ENCODE data around the gene GABRB2. TPM values are rescaled to one million over a fixed set of nuclear protein-coding genes. Genes with fewer than 3 reads are reported as not detected.
A peak's percentile ranks its signal among the peaks of the same experiment; 100 is the strongest.

Gene GABRB2
- total RNA-seq (10 to 100 TPM in 5 of 9 donors, 1 to 10 TPM in 3, under 1 TPM in 1; 0.33 to 18.1 (median 11.0) TPM), polyA plus RNA-seq (1 to 10 TPM in 2 of 3 donors, under 1 TPM in 1; 0.88 to 2.1 (median 1.0) TPM)
- long read RNA-seq, donor 1, result 0 reads
- long read RNA-seq, donor 2, result 0 reads
- long read RNA-seq, donor 3, result 0 reads
- long read RNA-seq, donor 4, partial matches to known transcripts, result 1 of 1 reads
- long read RNA-seq, donor 4, other reads (novel, unspliced or antisense), result 0 of 1 reads
- long read RNA-seq, donor 5, partial matches to known transcripts, result 1 of 3 reads
- long read RNA-seq, donor 5, other reads (novel, unspliced or antisense), result 2 of 3 reads
- long read RNA-seq, donor 6, partial matches to known transcripts, result 1 of 1 reads
- long read RNA-seq, donor 6, other reads (novel, unspliced or antisense), result 0 of 1 reads
- long read RNA-seq, donor 7, result 0 reads
- long read RNA-seq, donor 8, result 0 reads
- long read RNA-seq, donor 9, result 0 reads
- long read RNA-seq, donor 10, result 0 reads

DNA sequence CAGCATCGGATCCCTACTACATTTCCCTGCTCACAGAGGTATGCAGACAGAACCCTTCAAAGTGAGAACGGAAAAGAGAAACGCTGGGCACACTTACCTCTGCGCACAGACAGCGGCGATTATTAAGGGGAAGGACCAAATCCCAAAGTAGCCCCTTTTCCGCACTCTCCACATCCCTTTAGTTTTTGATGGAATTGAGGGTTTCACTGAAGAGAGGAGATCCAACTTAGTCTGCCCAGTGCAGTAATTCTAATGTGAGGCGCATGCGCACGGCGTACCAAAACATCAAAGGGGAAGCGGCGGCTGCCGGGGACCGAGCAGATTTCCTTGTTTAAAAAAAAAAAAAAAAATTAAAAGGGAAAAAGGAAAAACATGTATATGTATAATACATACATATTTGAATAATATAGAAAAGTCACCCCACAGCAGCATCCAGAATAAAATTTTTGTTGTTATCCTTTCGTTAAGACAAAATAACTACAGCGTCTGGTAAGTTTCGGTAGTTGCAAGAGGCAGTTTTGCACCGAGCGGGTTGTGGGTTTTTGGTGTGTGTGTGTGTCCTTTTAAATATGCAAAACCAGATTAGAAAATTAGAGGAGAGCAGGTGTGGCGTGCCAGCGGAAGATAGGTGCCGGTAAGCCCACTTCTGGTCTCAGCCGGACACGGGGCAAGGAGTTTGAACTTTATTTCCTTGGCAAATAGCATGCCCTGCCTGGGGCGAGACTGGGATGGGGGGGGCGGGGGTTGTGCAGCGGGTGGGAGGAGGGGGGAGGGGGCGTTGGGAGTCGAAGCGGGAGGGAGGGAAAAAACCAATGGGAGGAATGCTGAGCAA is at the start of gene GABRB2:
Gene GABRB2, minus strand, starts transcription at position 256 of the 832 bp plus-strand sequence. Its CDS starts 82 bp downstream, at position 174.
- Histone ChIP-seq H3K27ac (peak within 1 kb of the TSS in 2 of 5 donors; percentile 50 to 52), H3K4me1 (replicated peaks in 1 of 2) (peaks cover 5 to 16% of the 10 kb centered on the region in 2 donors), H3K4me3 (peak within 1 kb of the TSS in 3 of 4 donors; percentile 52 to 82 (median 55)), H3K9me3 (replicated peaks in 1 of 3) (no peaks in the 10 kb centered on the region), H3K36me3 (replicated peaks in 1 of 2) (no peaks in the 10 kb centered on the region), H3K27me3 (no peaks in the 10 kb centered on the region)
- TF ChIP-seq, protein P1, sequence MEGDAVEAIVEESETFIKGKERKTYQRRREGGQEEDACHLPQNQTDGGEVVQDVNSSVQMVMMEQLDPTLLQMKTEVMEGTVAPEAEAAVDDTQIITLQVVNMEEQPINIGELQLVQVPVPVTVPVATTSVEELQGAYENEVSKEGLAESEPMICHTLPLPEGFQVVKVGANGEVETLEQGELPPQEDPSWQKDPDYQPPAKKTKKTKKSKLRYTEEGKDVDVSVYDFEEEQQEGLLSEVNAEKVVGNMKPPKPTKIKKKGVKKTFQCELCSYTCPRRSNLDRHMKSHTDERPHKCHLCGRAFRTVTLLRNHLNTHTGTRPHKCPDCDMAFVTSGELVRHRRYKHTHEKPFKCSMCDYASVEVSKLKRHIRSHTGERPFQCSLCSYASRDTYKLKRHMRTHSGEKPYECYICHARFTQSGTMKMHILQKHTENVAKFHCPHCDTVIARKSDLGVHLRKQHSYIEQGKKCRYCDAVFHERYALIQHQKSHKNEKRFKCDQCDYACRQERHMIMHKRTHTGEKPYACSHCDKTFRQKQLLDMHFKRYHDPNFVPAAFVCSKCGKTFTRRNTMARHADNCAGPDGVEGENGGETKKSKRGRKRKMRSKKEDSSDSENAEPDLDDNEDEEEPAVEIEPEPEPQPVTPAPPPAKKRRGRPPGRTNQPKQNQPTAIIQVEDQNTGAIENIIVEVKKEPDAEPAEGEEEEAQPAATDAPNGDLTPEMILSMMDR (IDR thresholded peaks at IDR 0.05), result no peak
- no peak for TF ChIP-seq POLR2A (IDR thresholded peaks at IDR 0.05)
- WGBS, 4 donors, result 1% methylated on average over 30 to 31 of the region's 31 CpGs
- intact Hi-C loops (cut with DNase I), result no loop called here
- peak; percentile 61 to 84 (median 78) for DNase-seq

DNA sequence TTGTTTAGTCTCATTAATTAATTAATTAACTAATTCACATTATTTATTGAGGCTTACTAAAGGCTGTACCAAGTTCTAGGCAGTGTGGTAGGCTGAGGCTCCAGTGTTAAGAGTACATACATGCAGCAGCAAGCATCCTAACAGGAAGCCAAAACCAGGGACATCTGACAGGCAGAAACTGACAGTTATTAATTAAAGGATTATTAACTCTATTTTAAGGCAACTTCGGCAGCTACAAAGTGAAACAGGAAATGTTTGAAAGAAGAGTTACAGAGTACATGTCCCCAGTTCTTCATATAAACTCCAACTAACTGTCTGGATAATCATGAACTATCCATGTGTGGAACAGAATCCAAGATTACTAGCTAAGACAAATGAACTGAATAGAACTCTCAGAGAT is 39.3 kb upstream of the GABRB2 start:
- Histone ChIP-seq H3K9me3 (replicated peaks in 1 of 3) (no peaks in the 10 kb centered on the region), H3K27me3 (no peaks in the 10 kb centered on the region), H3K4me1 (replicated peaks in 1 of 2) (no peaks in the 10 kb centered on the region), H3K27ac (no peak overlapping the region), H3K36me3 (replicated peaks in 1 of 2) (no peaks in the 10 kb centered on the region), H3K4me3 (no peak overlapping the region)
- DNase-seq, result no peak
- TF ChIP-seq POLR2A (IDR thresholded peaks at IDR 0.05), result no peak
- intact Hi-C loops (cut with DNase I), result no loop called here
- WGBS, 4 donors, result 13 to 32% (median 21%) methylated on average over 1 of the region's 1 CpG

DNA sequence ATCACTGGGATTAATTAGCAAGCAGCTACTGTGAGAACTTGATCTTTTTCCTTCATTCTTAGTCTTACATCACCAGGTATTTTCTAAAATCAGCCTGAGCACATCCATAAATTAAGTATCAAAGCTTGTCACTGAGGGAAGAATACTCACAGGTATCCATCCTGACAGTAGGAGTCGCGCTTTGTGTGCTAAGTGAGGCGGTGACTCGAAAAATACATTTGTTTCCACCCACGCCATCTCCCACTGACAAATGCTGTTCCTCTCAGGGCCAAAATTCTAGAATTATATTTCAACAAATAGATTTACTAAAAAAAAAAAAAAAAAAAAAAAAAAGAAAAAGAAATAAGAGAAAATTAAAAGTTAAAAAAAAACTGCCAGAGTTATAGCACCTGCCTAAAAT is 34.1 kb upstream of the GABRB2 start:
- Histone ChIP-seq H3K4me3 (no peak overlapping the region), H3K36me3 (replicated peaks in 1 of 2) (no peaks in the 10 kb centered on the region), H3K27me3 (no peaks in the 10 kb centered on the region), H3K27ac (no peak overlapping the region), H3K4me1 (replicated peaks in 1 of 2) (no peaks in the 10 kb centered on the region), H3K9me3 (replicated peaks in 1 of 3) (no peaks in the 10 kb centered on the region)
- TF ChIP-seq, protein P1 (IDR thresholded peaks at IDR 0.05), result no peak
- TF ChIP-seq POLR2A (IDR thresholded peaks at IDR 0.05), result no peak
- WGBS, 4 donors, result 85 to 92% (median 87%) methylated on average over 5 of the region's 5 CpGs
- no peak for DNase-seq
- intact Hi-C loops (cut with DNase I), result no loop called here

DNA sequence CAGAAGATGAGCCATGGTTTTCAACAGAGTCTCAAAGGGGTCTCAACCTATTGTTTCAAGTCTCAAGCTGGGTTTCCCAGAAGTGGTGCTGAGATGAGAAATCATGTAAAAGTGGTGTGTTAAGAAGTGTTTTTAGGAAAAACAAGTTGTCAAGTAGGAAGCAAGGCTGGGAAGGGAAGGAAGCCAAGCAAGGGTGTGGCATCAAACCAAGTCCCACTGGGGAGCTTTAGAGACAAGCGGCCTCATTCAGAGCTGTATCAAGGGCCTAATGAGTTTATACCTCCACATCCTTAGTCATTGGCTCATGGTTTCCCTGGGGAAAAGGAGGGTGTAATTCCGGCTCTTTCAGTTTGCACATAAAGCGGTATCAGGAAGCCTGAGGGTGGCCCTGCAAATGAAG is 26.4 kb upstream of the GABRB2 start:
- no peaks in the 10 kb centered on the region for H3K36me3 ChIP-seq (replicated peaks in 1 of 2)
- DNase-seq, result no peak
- H3K4me1 ChIP-seq (replicated peaks in 1 of 2), result no peaks in the 10 kb centered on the region
- H3K4me3 ChIP-seq, result no peak overlapping the region
- H3K27ac ChIP-seq, result no peak overlapping the region
- H3K27me3 ChIP-seq, result no peaks in the 10 kb centered on the region
- TF ChIP-seq, protein P1 (IDR thresholded peaks at IDR 0.05), result no peak
- no peak for TF ChIP-seq POLR2A (IDR thresholded peaks at IDR 0.05)
- H3K9me3 ChIP-seq (replicated peaks in 1 of 3), result no peaks in the 10 kb centered on the region
- intact Hi-C loops (cut with DNase I), result no loop called here
- WGBS, 4 donors, result 73 to 85% (median 77%) methylated on average over 3 of the region's 3 CpGs

Measured in adrenal gland (tissue), 19 donors.